GM12878 (cell line): ENCODE data around the gene SARDH. TPM values are rescaled to one million over a fixed set of nuclear protein-coding genes. Genes with fewer than 3 reads are reported as not detected.

Experiments
- ATAC-seq: fragments of 200-7000 bp; cut with Tn5 transposase; 3 replicates; pipeline ENCODE4 v1.9.1; 2020; ENCODE audit warnings: mild to moderate bottlenecking, moderate library complexity
- BruUV-seq: library from RNA; stranded (reverse); fragments of 400-500 nt; replicated peaks from 2 replicates; lab custom pipeline; 2021; lab: Mats Ljungman, UMichigan
- CTCF ChIA-PET: fragments of 300-600 bp; sonication (Branson Sonifier 250); formaldehyde crosslinking; extraction: SDS; loops from one replicate; lab custom pipeline; 2021; ENCODE audit warnings: inconsistent platforms; lab: Yijun Ruan, JAX
- POLR2A ChIA-PET: fragments of 350-600 bp; formaldehyde crosslinking; extraction: SDS; loops from one replicate; lab custom pipeline; 2021; ENCODE audit warnings: inconsistent platforms; lab: Charles Lee
- RAD21 ChIA-PET: fragments of 300-600 bp; sonication (Branson Sonifier 250); formaldehyde crosslinking; loops from one replicate; lab custom pipeline; 2023; ENCODE audit warnings: antibody characterized with exemption; ENCODE audit not compliant: unreplicated experiment; lab: Charles Lee
- SMC1A ChIA-PET: fragments of 300-600 bp; sonication (Branson Sonifier 250); formaldehyde crosslinking; loops from one replicate; lab custom pipeline; 2023; ENCODE audit not compliant: unreplicated experiment, uncharacterized antibody; lab: Charles Lee
- DNase-seq: peaks from one replicate; pipeline ENCODE4 v3.0.0-alpha.2; 2011; ENCODE audit warnings: low read depth, low spot score
- FAIRE-seq: peaks from 3 replicates; lab custom pipeline; 2011; peaks lifted over from hg19 to GRCh38; lab: Jason Lieb, UNC
- H2AFZ ChIP-seq: 2 replicates; pipeline ENCODE4 v1.6.0; 2011; ENCODE audit warnings: low read depth, low read length, control low read depth; ENCODE audit not compliant: control insufficient read depth
- H3K27ac ChIP-seq: 2 replicates; pipeline ENCODE4 v1.5.1; 2011; ENCODE audit warnings: control low read depth; ENCODE audit not compliant: control insufficient read depth, insufficient read depth
- H3K27me3 ChIP-seq, 2 experiments: replicated peaks in 1 of 2; 2 replicates each; pipeline versions ENCODE4 v1.6.0 to v1.6.1; 2011; ENCODE audit warnings: low read length in 1 of 2; ENCODE audit not compliant: control insufficient read depth in 2 of 2, insufficient read depth in 2 of 2
- H3K36me3 ChIP-seq, 2 experiments: 2 replicates each; pipeline ENCODE4 v1.5.1; 2011; ENCODE audit warnings: low read length in 1 of 2; ENCODE audit not compliant: control insufficient read depth in 2 of 2, insufficient read depth in 2 of 2
- H3K4me1 ChIP-seq: 2 replicates; pipeline ENCODE4 v1.6.1; 2011; ENCODE audit warnings: mild to moderate bottlenecking, low read length, moderate library complexity, mixed read lengths; ENCODE audit not compliant: control insufficient read depth, insufficient read depth
- H3K4me2 ChIP-seq: 2 replicates; pipeline ENCODE4 v1.6.0; 2011; ENCODE audit warnings: control low read depth; ENCODE audit not compliant: control insufficient read depth, insufficient read depth
- H3K4me3 ChIP-seq: fragments of 200-600 bp; sonication (generic); 2 replicates; pipeline ENCODE4 v1.5.1; 2016
- H3K79me2 ChIP-seq: 2 replicates; pipeline ENCODE4 v1.6.0; 2011; ENCODE audit warnings: low read length; ENCODE audit not compliant: control insufficient read depth, insufficient read depth
- H3K9ac ChIP-seq: 2 replicates; pipeline ENCODE4 v1.8.0; 2011; ENCODE audit warnings: low read length, control low read depth, mixed read lengths; ENCODE audit not compliant: control insufficient read depth, insufficient read depth
- H3K9me3 ChIP-seq: replicated peaks from 3 replicates; pipeline ENCODE4 v1.5.1; 2011; ENCODE audit warnings: mild to moderate bottlenecking, low read length; ENCODE audit not compliant: control insufficient read depth, insufficient read depth
- H4K20me1 ChIP-seq: 2 replicates; pipeline ENCODE4 v1.6.0; 2011; ENCODE audit not compliant: control insufficient read depth, insufficient read depth
- BRCA1 ChIP-seq: IDR thresholded peaks from 2 replicates; pipeline ENCODE4 v1.6.1; 2011; ENCODE audit warnings: low read depth, low read length, improper control_type of control experiment
- CEBPB ChIP-seq, 2 experiments: fragments of 150-350 bp in 1 of 2; IDR thresholded peaks; 2 replicates each; pipeline ENCODE4 v1.6.1; 2012 to 2014; ENCODE audit warnings: low read depth in 2 of 2, low read length in 2 of 2, borderline replicate concordance in 1 of 2, inconsistent platforms in 1 of 2
- CREM ChIP-seq: IDR thresholded peaks from 2 replicates; pipeline ENCODE4 v1.6.1; 2014; ENCODE audit warnings: antibody characterized with exemption, low read depth
- EGR1 ChIP-seq, 2 experiments: IDR thresholded peaks; 1 replicate in 1 of 2; 2 replicates in 1 of 2; pipeline ENCODE4 v1.6.1; 2011 to 2012; ENCODE audit warnings: low read depth in 2 of 2, low read length in 2 of 2, borderline replicate concordance in 1 of 2, mild to moderate bottlenecking in 1 of 2, moderate library complexity in 1 of 2
- HDGF ChIP-seq: fragments of 450-650 bp; IDR thresholded peaks from 2 replicates; pipeline ENCODE4 v1.6.1; 2016; ENCODE audit warnings: antibody characterized with exemption
- NBN ChIP-seq: fragments of 450-650 bp; IDR thresholded peaks from 2 replicates; pipeline ENCODE4 v1.6.1; 2016
- NFYB ChIP-seq: IDR thresholded peaks from 2 replicates; pipeline ENCODE4 v1.6.1; 2011; ENCODE audit warnings: low read depth, mild to moderate bottlenecking, low read length, improper control_type of control experiment, moderate library complexity; ENCODE audit not compliant: insufficient read depth
- NRF1 ChIP-seq: conservative IDR thresholded peaks from 2 replicates; pipeline ENCODE4 v1.6.1; 2011; ENCODE audit warnings: mild to moderate bottlenecking, low read depth, low read length, improper control_type of control experiment
- POLR2A ChIP-seq: IDR thresholded peaks from 2 replicates; pipeline ENCODE4 v1.6.1; 2011; ENCODE audit warnings: low read depth, mild to moderate bottlenecking, low read length
- POLR2AphosphoS5 ChIP-seq: IDR thresholded peaks from 2 replicates; pipeline ENCODE4 v1.6.1; 2011; ENCODE audit warnings: mild to moderate bottlenecking, low read length, inconsistent platforms
- YY1 ChIP-seq: IDR thresholded peaks from 2 replicates; pipeline ENCODE4 v1.6.1; 2011; ENCODE audit warnings: low read depth, mild to moderate bottlenecking, low read length
- whole genome bisulfite sequencing: methylation state at CpG from one replicate; pipeline ENCODE4 v1.1.6; 2016; ENCODE audit warnings: low lambda C conversion rate; ENCODE audit not compliant: insufficient replicate concordance, insufficient coverage; ENCODE audit errors: missing lambda C conversion rate; 5-methylcytosine and 5-hydroxymethylcytosine counted together
- in situ Hi-C: fragments of 300-500 bp; cut with MboI; formaldehyde crosslinking; loops from 9 replicates; pipeline ENCODE4 v1.14.3; 2018; ENCODE audit warnings: mixed read lengths
- intact Hi-C: fragments of 100-400 bp; cut with micrococcal nuclease; formaldehyde crosslinking; loops from one replicate; pipeline ENCODE4 v1.14.2; 2022; ENCODE audit not compliant: unreplicated experiment
- polyA plus RNA-seq, 11 experiments: library from polyadenylated mRNA; depleted of rRNA in 4 of 11; unstranded in 6 of 11; stranded (reverse) in 5 of 11; fragments of >200 nt; fragmentation: Nextera tagmentation in 4 of 11; fragmentation: Illumina TruSeq in 1 of 11; extraction: Ambion mirVana in 4 of 11; extraction: Trizol in 1 of 11; gene quantifications; 1 replicate in 1 of 11; 2 replicates in 10 of 11; pipeline versions ENCODE4 v1.2.1 to v1.2.3, GENCODE V29; 2011 to 2016; ENCODE audit warnings: inconsistent platforms in 2 of 11, missing spikeins in 2 of 11, low read depth in 1 of 11
- total RNA-seq, 4 experiments: library from RNA; depleted of rRNA in 3 of 4; stranded (reverse); fragments of >200 nt in 3 of 4; fragmentation: Illumina TruSeq in 1 of 4; extraction: Trizol in 1 of 4; gene quantifications; 2 replicates each; pipeline versions ENCODE4 v1.2.1 to v1.2.3, GENCODE V29; 2013 to 2021
- TF ChIP-seq, protein P1 (sequence below): IDR thresholded peaks from 2 replicates; pipeline ENCODE4 v1.6.1; 2012; ENCODE audit warnings: low read depth, low read length, improper control_type of control experiment

The SARDH gene
- total and polyA plus RNA-seq, 10 of the 15 experiments (the other 5 are each of a cell fraction or from before 2014, with no cell fraction given), result 0.03 to 0.15 (median 0.10) TPM; not detected in 6

- no peaks in the 10 kb centered on the region; the same call in 1 of the 2 replicates for H3K79me2 ChIP-seq
- TF ChIP-seq POLR2A (peak; percentile 67; the same call in 1 of the 2 replicates), HDGF (no peak), NFYB (no peak), CREM (no peak), NBN (no peak), BRCA1 (no peak), CEBPB (IDR thresholded peaks at IDR 0.05; ENCODE audit: borderline replicate concordance in 1 of 2, low read depth in 2 of 2, low read length in 2 of 2) (no peak), YY1 (no peak), EGR1 (IDR thresholded peaks at IDR 0.05; ENCODE audit: borderline replicate concordance in 1 of 2, low read depth in 2 of 2, low read length in 2 of 2) (no peak), NRF1 (no peak), POLR2AphosphoS5 (0 out of 2 replicates have a peak, but pooled peaks have one; percentile 29)
- TF ChIP-seq, protein P1, sequence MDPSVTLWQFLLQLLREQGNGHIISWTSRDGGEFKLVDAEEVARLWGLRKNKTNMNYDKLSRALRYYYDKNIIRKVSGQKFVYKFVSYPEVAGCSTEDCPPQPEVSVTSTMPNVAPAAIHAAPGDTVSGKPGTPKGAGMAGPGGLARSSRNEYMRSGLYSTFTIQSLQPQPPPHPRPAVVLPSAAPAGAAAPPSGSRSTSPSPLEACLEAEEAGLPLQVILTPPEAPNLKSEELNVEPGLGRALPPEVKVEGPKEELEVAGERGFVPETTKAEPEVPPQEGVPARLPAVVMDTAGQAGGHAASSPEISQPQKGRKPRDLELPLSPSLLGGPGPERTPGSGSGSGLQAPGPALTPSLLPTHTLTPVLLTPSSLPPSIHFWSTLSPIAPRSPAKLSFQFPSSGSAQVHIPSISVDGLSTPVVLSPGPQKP, result no peak
- H3K4me1 ChIP-seq, result peaks cover 38% of the 10 kb centered on the region
- ChIA-PET RAD21 (interaction anchor here (0.6 to 3.0 kb wide), 7 partner anchors 31 to 643 kb away, joined by 3 to 32 read pairs (median 3); no protein-coding TSS in a partner anchor), SMC1A (interaction anchor here (0.6 to 1.7 kb wide), 3 partner anchors 50 to 208 kb away, joined by 3 to 7 read pairs (median 6); no protein-coding TSS in a partner anchor), CTCF (interaction anchor here (1.1 to 2.5 kb wide), 3 partner anchors 44 to 207 kb away, joined by 4 to 18 read pairs (median 4); no protein-coding TSS in a partner anchor), POLR2A (interaction anchor here (1.3 kb wide), 1 partner anchor 207 kb away, joined by 4 read pairs; no protein-coding TSS in a partner anchor)
- H3K36me3 ChIP-seq, result peaks cover 10 to 19% of the 10 kb centered on the region in 2 experiments; a peak in 3 of 4 replicates
- no peak overlapping the region for H2AFZ ChIP-seq
- peak overlapping the region; percentile 96 for H3K27ac ChIP-seq
- intact Hi-C loops (no loop called here), in situ Hi-C loops (loop anchor here (5.0 kb wide), 1 partner anchor 205 kb away; the partner anchor contains the start of gene VAV2)
- BruUV-seq, result no TSS peak
- DNase-seq (no peak), FAIRE-seq (peak; percentile 44), ATAC-seq (no peak)
- no peaks in the 10 kb centered on the region for H4K20me1 ChIP-seq
- 14% methylated on average over 16 of the region's 17 CpGs for WGBS
- no peaks in the 10 kb centered on the region for H3K27me3 ChIP-seq
- H3K4me3 ChIP-seq, result peak overlapping the region; percentile 76
- peak overlapping the region; percentile 58 for H3K4me2 ChIP-seq
- peak overlapping the region; percentile 49 for H3K9ac ChIP-seq
- no peaks in the 10 kb centered on the region for H3K9me3 ChIP-seq
These were observed 49.0 kb upstream of the SARDH start for GRCh38 chr9:133786907-133787753.
